ENCODE data around the gene C16orf89.
"Not testable (repeated sequence)": the region's sequence is repeated elsewhere in the genome, so short reads cannot be mapped to it uniquely, and the experiment has no call there.

Gene C16orf89

DNA sequence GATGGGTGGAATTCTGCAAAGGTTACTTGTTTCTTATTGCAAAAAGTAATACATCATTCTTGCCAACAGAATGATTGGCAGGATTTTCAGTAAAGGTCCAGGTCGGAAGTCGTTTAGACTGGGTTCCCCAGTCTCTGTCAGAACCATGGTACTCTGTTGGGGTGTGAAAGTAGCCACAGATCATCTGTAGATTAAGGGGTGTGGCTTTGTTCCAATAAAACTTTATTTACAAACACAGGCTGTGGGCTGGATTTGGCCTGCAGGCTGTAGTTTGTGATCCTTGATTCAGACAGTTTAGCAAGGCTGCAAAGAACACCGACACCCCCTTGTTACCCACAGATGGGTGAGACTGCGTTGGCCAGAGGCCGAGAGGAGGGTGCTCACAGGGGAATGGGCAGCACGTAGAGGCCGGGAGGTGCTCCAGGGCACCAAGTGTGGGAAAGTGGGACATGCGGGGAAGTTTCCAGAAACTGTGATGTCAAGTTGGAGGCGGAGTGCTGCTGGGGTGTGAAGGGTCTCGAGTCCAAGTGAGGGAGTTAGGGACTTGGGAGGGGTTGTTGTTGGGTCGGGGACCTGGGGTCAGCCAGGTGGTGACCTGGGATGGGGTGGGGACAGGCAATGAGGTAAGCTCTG lies 18.5 kb upstream of the C16orf89 start:
- not testable (repeated sequence) for DNase-seq (ENCODE audit: low read depth)

DNA sequence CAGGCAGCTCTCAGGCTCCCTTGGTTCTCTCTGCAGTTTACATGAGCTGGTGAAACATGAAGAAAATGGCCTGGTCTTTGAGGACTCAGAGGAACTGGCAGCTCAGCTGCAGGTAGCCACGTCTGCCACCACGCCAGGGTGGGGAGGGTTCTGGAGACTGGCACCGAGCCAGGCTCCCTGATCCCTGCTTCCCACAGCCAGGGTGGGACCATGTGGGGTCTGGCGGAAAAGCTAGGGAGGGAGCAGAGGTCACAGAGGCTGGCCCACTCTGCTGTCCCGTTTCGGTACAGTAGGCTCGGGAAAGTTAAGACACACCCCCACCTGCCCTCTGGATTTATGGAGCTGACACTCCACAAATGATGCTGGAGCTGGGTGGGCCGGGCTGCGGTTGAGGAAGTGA lies 17.9 kb upstream of the C16orf89 start:
- not testable (repeated sequence) for DNase-seq (ENCODE audit: low read depth)

DNA sequence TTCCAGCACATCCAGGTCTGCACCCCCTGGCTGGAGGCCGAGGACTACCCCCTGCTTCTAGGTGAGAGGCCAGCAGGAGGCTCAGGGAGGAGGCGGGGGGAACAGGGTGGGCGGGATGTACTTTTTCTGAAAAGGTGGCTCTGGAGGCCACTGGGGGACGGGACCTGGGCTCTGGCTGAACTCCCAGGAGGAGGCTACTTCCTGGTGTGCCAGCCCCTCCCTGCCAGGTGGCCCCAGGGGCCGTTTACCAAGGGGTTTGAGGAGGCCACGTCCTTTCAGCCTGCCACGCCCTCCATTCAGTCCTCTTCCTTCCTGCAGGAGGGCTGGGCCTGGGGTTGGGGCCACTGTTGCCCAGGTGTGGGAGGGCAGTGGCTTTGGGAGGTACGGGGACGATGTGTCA lies 15.2 kb upstream of the C16orf89 start:
- DNase-seq (ENCODE audit: low read depth), result not testable (repeated sequence)

DNA sequence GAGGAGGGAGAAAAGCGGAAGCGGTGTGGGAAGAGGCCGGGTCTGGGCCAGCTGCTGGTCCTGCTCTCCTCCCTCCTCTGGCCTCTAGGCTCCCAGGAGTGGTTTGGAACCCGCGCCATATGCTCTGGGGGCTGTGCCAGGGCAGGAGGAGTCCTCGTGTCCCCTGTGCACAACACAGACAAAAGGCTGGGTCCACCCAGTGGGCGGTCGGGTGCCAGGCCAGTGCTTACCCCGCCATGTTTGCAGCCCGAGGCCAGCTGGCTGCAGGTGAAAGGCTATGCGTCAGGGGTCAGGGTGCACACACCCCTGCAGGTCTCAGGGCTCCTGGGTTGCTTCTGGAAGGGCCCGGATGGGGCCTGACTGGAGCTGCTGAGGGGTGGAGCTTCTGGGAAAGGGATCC lies 14.7 kb upstream of the C16orf89 start:
- not testable (repeated sequence) for DNase-seq (ENCODE audit: low read depth)

DNA sequence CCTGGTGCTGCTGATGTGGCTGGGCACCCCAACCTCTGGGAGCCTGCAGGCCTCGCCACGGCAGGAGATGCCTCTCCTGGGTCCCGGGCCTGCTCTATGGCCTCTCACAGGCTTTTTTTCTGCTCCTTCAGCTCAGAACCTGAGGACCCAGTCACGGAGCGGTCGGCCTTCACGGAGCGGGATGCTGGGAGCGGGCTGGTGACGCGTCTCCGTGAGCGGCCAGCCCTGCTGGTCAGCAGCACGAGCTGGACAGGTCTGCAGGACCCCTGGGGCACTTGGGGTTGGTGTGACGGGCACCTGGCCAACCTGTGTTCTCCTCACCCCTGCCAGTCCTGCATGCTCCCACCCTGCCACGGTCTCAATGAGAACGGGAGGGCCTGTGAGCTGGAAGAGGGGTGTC lies 12.9 kb upstream of the C16orf89 start:
- no peak for DNase-seq (ENCODE audit: low read depth)

DNA sequence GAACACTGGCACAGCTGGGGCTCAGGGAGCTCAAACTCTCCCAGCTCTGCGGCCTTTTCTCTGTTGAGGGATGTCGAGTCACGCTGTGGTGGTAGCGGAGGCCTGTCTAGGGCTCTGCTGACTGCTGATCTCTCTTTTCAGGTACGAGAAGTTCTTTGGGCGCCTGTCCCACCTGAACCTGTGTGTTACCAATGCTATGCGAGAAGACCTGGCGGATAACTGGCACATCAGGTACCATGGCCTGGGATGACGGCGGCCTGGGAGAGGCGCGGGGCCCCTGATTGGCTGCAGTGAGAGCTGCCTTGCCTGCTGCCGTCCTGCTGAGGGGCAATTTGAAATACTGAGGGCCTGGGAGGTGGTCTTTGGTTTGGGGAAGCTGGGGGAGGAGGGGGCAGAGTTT lies 11.5 kb upstream of the C16orf89 start:
- DNase-seq (ENCODE audit: low read depth), result no peak

DNA sequence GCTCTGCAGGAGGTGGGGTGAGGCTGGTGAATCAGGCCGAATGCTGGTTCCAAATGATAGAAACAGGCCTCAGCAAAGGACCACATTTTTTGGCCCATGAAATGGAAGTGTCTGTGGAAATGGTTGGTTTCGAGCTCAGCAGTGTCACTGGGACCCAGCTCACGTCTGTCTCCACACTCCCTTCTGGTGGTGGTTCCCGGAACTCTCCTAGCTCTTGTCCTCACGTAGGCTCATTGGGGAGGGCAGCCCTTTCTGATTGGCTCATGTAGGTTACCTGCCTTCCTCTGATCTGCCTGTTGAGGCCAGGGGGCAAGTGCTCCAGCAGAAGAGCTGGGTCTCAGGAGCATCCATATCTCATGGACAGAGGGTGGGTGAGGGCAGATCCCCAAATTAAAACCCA lies 9.9 kb upstream of the C16orf89 start:
- DNase-seq (ENCODE audit: low read depth), result no peak

DNA sequence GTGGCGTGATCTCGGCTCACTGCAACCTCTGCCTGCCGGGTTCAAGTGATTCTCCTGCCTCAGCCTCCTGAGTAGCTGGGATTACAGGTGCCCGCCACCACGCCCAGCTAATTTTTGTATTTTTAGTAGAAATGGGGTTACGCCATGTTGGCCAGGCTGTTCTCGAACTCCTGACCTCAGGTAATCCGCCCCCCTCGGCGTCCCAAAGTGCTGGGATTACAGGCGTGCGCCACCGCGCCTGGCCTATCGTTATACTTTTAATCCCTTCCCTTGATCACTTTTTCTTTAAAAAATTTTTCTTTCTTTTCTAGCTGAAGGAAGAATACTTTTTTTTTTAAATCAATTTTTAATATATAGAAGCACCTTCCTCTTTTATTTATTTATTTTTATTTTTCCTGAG lies 8.0 kb upstream of the C16orf89 start:
- DNase-seq (ENCODE audit: low read depth), result not testable (repeated sequence)

DNA sequence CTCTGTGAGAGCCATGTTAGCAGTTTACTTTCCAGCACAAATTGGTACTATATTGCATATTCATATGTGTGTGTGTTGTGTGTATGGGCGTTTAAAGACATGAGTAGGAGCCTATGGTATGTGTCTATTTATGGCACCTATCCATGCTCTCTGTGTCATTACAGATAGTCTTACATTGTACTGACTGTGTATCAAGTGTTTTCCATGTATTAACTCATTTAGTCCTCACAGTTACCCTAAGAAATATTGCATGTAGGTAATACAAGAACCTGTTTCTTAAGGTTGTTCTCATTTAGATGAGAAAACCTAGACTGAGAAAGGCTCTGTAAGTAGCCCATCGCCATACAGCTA lies 7.5 kb upstream of the C16orf89 start:
- DNase-seq (ENCODE audit: low read depth), result no peak

DNA sequence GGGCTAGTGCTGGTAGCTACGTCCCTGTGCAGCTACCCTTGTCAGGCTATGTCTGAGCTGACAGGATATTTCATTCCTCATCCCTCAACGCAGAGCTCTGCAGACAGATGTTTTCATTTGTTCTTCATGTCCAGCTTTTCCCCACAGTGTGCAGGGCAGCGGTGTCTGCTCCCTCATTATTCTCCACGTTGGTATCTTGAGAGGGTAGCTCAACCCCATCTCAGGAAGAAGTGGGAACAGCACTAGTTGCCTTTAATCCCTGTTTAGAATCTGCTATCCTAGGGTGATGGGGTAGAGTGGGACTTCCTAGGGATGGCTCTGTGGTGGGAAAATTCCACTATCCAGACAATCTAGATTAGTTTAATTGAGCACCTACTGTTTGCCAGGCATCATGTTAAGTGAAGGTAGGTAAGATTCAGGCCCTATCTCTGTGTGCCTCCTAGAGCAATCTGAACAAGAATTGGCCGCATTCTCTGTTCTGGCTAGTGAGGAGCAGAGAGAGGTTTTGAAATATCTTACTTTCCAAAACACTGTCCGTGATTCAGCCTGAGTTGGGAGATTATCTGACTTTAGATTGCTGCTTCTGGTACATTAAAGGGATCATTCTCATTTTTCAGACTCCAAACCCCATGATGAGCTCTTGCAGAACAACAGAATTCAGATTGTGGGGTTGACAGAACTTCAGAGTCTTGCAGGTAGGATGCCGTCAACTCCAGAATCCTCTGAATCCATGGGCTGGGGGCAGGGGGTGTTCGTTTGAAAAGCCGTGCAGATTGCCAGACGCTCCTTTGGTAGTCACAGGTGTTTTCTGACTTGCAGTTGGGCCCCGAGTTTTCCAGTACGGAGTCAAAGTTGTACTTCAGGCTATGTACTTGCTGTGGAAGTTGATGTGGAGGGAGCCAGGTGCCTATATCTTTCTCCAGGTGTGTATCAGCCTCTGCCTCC lies 6.8 kb upstream of the C16orf89 start:
- no peak for DNase-seq (ENCODE audit: low read depth)

DNA sequence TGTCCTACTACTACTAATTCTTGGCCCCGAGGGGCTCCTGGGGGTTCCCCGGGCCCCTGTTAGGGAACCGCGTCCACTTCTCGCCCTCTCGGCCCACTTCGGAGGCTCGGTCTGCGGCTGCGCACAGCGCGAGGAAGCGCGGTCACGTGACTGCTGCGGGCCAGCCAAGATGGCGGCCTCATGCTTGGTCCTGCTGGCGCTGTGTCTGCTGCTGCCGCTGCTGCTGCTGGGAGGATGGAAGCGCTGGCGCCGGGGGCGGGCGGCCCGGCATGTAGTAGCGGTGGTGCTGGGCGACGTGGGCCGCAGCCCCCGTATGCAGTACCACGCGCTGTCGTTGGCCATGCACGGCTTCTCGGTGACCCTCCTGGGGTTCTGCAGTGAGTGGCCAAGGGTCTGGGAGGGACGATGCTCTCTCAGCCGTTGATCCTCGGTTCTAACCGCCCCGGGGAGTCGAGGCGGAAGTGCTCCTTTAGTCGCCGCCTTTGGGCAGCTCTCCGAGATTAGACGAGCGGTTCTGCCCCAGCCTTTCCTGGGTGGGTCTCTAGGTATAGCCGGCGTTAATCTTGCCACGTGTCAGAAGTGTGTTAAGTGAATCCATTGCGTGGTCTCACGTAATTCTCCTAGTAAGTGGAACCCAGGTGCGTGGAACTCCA lies 6.1 kb upstream of the C16orf89 start, which contains the start of gene ALG1:
ALG1 (plus strand) TSS at position 163 of the 653 bp plus-strand sequence; CDS start at position 170, 7 bp downstream.
- DNase-seq (ENCODE audit: low read depth), result peak; percentile 80

DNA sequence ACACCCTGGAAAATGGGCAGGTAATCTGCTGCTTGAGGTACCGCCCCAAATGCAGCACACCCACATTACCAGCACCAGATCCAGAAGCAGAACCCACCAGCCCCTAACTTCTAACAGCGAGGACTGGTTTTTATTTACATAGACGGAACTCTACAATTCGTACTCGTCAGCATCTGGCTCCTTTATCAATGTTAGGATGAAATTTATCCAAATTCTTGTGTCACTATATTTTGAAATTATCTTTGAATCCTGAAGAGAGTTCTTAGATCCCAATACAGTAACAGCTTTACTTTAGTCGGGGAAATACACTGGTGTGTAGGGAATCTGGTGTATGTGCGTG lies 5.6 kb upstream of the C16orf89 start:
- DNase-seq (ENCODE audit: low read depth), result no peak

DNA sequence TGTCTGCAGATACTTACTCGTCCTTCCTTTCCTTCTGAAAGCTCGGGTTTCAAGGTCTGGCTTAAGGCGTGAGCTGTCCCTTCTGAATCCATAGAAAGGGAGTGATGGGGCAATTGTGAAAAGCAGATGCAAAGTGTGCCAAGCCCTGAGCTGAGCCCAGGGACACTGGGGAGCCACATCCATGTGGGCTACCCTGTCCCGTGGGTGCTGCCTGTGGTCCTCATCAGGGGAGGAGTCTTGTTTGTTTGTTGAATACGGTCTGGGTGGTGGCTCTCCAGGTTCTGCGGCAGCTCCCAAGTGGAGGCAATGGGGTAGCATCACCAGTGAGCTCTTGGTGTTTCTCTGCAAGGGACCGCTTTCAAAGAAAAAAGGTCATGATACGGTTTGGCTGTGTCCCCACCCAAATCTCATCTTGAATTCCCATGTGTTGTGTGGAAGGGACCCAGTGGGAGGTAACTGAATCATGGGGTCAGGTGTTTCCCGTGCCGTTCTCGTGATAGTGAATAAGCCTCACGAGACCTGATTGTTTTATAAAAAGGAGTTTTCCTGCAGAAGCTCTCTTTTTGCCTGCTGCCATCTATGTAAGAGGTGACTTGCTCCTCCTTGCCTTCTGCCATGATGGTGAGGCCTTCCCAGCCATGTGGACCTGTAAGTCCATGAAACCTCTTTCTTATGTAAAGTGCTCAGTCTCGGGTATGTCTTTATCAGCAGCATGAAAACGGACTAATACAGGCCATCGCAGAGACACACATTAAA lies 4.9 kb upstream of the C16orf89 start:
- no peak for DNase-seq (ENCODE audit: low read depth)

DNA sequence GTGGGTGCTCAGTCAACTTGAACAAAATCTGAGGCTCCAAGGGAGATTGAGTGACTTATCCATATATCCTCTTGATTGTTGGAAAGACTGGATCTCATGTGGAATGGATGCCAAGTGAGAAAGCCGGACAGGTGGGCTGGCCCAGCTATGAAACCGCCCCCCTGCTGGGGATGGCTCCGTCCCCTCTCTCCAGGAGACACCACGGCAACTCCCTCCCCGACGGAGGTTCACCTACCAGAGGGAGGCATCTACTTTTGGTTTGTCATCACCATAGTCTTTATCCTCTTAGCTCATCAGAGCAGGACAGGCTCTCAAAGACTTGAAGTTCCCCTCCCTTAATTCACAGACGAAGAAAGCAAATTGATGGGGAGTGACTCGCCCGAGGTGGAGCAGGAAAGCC lies 4.1 kb upstream of the C16orf89 start:
- DNase-seq (ENCODE audit: low read depth), result no peak

DNA sequence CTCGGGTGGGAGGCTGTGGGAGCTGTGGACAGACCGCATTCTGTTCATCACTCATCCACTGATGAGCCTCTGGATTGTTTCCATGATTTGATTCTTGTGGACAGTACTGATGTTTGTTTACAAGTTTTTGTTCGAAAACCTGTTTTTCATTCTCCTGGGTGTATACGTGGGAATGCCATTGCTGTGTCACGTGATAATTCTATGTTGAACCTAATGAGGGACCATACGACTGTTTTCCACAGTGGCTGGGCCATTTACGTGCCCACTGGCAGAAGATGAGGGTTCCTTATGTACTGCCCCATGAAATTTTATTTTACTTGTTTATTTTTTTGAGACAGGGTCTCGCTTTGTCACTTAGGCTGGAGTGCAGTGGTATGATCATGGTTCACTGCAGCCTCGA lies 3.3 kb upstream of the C16orf89 start:
- DNase-seq (ENCODE audit: low read depth), result no peak

DNA sequence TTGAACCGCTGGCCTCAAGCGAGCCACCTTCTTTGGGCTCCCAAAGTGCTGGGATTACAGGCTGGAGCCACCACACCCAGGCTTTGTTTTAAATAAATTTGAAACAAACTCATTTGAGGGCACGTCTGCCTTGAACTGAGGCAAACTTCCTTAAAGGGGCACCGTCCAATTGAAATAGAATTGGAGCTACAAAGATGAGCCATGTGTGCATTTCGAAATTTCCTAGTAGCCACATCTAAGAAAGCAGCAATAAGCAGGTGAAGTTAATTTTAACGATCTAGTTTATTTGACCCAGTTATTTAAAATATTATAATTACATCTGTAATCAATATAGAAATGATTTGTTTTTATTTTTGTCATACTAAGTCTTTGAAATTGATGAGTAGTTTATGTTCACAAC lies 755 bp upstream of the C16orf89 start:
- DNase-seq (ENCODE audit: low read depth), result no peak

DNA sequence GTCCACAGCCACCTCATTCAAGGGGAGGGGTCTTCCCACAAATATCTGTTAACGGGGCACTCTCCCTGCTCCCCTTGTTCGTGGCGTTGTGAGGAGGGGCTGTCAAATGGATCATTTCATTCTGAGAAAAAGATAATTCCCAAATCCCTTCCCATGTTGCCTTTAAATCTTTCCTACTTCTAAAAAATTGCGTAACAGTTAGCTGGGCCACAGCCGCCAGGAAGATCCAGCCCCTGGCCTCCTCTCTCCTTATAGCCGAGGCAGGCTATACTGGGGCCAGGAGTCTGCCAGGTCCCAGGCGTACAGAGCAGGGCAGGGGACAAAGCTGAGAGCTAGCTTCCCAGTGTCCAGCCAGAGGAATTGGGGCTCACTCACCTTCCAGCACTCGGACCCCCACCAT lies 430 bp downstream of the C16orf89 start:
- no peak for DNase-seq (ENCODE audit: low read depth)

DNA sequence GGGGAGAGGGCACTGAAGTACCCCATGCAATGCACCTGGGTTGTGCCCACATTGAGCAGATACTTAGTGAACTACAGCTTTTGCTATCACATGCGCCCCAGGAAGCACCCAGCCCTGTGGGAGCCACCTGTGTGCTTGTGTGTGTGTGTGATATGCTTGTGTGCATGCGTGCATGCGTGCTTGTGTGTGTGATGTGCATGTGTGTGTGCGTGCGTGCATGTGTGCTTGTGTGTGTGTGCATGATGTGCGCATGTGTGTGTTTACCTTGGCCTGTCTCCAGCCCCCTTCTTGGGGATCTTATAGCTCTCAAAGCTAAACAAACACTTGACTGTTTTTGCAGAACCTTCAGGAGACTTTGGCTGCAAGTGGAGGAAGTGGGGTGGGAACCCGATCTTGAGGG lies 841 bp downstream of the C16orf89 start:
- no peak for DNase-seq (ENCODE audit: low read depth)

DNA sequence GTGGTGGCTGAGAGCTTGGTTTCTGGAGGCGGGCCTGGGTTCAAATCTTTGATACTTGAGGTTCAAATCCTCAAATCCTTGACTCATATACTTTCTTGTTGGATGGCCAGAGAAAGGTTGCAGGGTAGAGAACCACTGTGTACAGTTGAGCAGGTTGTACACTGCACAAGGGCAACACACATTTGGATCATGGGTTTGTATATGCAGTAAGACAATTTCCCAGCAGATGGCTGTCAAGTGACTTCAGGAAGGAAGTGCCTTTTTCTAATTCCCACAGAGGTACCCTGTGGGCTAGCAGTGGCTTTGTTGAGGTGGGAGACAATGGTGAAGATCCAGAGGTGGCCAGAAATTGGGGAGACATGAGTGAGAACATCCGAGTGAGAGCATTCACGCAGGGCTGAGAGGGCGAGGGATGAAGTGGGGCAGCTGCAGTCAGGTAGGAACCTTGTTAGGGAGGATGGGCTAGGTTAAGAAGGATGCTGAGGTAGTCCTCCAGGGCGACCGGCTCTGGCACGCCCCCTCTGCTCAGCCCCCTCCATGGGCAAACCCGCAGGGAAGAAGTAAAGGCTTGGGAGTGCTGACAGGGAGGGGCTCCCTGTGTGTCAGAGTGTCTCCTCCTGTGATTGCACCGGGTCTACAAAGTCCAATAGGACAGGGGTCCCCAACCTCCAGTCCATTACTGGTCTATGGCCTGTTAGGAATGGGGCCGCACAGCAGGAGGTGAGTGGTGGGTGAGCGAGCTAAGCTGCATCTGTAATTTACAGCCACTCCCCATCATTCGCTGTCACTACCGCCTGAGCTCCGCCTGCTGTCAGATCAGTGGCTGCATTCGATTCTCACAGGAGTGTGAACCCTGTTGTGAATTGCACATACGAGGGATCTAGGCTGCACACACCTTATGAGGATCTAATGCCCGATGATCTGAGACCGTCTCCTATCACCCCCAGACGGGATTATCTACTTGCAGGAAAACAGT lies 2.7 kb downstream of the C16orf89 start:
- DNase-seq (ENCODE audit: low read depth), result no peak

DNA sequence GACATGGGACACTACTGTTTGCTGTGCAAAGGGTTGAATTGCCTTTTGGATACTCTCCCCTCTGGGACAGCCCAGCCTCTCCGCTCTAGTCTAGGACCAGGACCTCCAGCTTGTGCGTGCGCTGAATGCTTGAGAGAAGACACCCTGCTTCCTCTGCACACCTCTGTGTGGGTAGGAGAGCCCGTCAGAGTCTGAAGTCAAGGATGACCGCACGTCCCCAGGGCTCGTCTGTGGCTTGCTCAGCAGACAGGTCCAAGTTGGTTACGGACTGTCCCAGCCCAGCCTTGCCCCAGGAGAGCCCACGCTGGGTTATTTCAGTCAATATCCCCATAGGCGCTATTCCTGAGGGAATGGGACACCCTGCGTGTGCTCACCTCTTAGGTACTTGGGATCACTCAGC lies 3.7 kb downstream of the C16orf89 start:
- DNase-seq (ENCODE audit: low read depth), result no peak

DNA sequence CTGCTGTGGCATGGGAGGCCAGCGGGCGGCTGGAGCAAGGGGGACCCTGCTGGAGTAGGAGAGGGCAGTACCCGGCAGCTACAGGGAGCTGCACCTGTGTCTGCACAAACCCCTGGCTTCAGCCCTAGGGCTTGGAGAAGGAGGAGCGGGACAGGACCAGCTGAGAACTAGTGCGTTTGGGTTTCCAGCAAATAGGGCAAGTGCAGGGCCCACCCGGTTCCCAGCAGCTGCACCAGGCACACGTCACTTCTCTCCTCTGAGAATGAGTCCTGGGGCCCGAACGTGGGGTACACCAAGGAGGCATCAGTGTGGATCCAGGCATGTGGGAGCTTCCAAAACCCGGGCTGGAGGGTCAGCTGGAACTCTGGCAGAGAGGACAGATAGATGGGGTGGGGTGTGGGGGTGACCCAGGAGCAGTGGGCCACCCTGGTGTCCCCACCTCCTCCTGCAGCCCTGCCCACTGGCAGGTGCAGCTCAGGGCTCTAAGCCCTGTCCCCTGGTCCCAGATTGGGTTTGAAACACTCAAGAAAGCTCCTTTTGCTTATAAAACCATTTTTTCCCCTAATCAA lies 5.6 kb downstream of the C16orf89 start:
- DNase-seq (ENCODE audit: low read depth), result no peak
